Loucy (cell line): ENCODE data around the gene MYOM1.

ENCODE experiments used
- H2AFZ ChIP-seq: fragments of 200-600 bp; sonication (generic); 2 replicates; pipeline ENCODE4 v1.6.0; 2016; ENCODE audit warnings: antibody characterized with exemption, mild to moderate bottlenecking, low read length, moderate library complexity
- H3F3A ChIP-seq: fragments of 200-600 bp; 2 replicates; pipeline ENCODE4 v1.6.0; 2016; ENCODE audit warnings: antibody characterized with exemption, low read depth, mild to moderate bottlenecking
- H3K27me3 ChIP-seq: fragments of 200-600 bp; sonication (generic); 2 replicates; pipeline ENCODE4 v1.6.1; 2014; ENCODE audit warnings: low read length, mild to moderate bottlenecking; ENCODE audit not compliant: insufficient read depth, poor library complexity, severe bottlenecking
- H3K36me3 ChIP-seq: fragments of 200-600 bp; sonication (generic); 2 replicates; pipeline ENCODE4 v1.6.1; 2016; ENCODE audit warnings: low read length; ENCODE audit not compliant: insufficient read depth
- H3K4me1 ChIP-seq: fragments of 200-600 bp; sonication (generic); 2 replicates; pipeline ENCODE4 v1.5.1; 2014; ENCODE audit warnings: low read length, mild to moderate bottlenecking; ENCODE audit not compliant: insufficient read depth, poor library complexity, severe bottlenecking
- H3K4me2 ChIP-seq: fragments of 200-600 bp; sonication (generic); 2 replicates; pipeline ENCODE4 v1.6.0; 2014; ENCODE audit warnings: antibody characterized with exemption, low read length, low read depth, mild to moderate bottlenecking; ENCODE audit not compliant: poor library complexity, severe bottlenecking
- H3K4me3 ChIP-seq: fragments of 200-600 bp; sonication (generic); 2 replicates; pipeline ENCODE4 v1.5.1; 2014; ENCODE audit warnings: low read length, mild to moderate bottlenecking, mixed read lengths; ENCODE audit not compliant: poor library complexity, severe bottlenecking
- H3K79me2 ChIP-seq: fragments of 200-600 bp; sonication (generic); 2 replicates; pipeline ENCODE4 v1.6.1; 2014; ENCODE audit warnings: low read length; ENCODE audit not compliant: insufficient read depth
- H3K9ac ChIP-seq: fragments of 200-600 bp; sonication (generic); 2 replicates; pipeline ENCODE4 v1.6.0; 2014; ENCODE audit warnings: mild to moderate bottlenecking, low read depth, low read length, moderate library complexity; ENCODE audit not compliant: poor library complexity, severe bottlenecking
- H3K9me2 ChIP-seq: fragments of 200-600 bp; sonication (generic); replicated peaks from 2 replicates; pipeline ENCODE4 v1.6.1; 2016; ENCODE audit warnings: low read depth, low read length, mixed read lengths
- H3K9me3 ChIP-seq: fragments of 200-600 bp; sonication (generic); 2 replicates; pipeline ENCODE4 v1.6.1; 2014; ENCODE audit warnings: mild to moderate bottlenecking, antibody characterized with exemption, low read length, low read depth; ENCODE audit not compliant: insufficient read depth
- H4K20me1 ChIP-seq: fragments of 200-600 bp; sonication (generic); 2 replicates; pipeline ENCODE4 v1.6.0; 2014; ENCODE audit warnings: antibody characterized with exemption, low read length, mild to moderate bottlenecking; ENCODE audit not compliant: insufficient read depth, poor library complexity, severe bottlenecking
- EZH2phosphoT487 ChIP-seq: fragments of 200-600 bp; IDR thresholded peaks from 2 replicates; pipeline ENCODE4 v1.6.1; 2018; ENCODE audit warnings: antibody characterized with exemption, mild to moderate bottlenecking, moderate library complexity, borderline replicate concordance
- TF ChIP-seq, protein P1 (sequence below): fragments of 200-600 bp; sonication (generic); conservative IDR thresholded peaks from 2 replicates; pipeline ENCODE4 v1.5.1; 2014; ENCODE audit warnings: mild to moderate bottlenecking, antibody characterized with exemption, low read length

MYOM1 gene

GRCh38 chr18:3170441-3171161, 49.2 kb downstream of the MYOM1 start:
- Histone ChIP-seq H2AFZ (no peak overlapping the region), H3K4me2 (no peak overlapping the region), H3K9ac (no peak overlapping the region), H3K9me2 (no peaks in the 10 kb centered on the region), H3K36me3 (no peaks in the 10 kb centered on the region), H3K79me2 (no peaks in the 10 kb centered on the region), H3K9me3 (no peaks in the 10 kb centered on the region), H4K20me1 (no peaks in the 10 kb centered on the region), H3K4me3 (no peak overlapping the region), H3K27me3 (no peaks in the 10 kb centered on the region), H3F3A (no peaks in the 10 kb centered on the region), H3K4me1 (no peaks in the 10 kb centered on the region)
- no peak for TF ChIP-seq EZH2phosphoT487
- TF ChIP-seq, protein P1, sequence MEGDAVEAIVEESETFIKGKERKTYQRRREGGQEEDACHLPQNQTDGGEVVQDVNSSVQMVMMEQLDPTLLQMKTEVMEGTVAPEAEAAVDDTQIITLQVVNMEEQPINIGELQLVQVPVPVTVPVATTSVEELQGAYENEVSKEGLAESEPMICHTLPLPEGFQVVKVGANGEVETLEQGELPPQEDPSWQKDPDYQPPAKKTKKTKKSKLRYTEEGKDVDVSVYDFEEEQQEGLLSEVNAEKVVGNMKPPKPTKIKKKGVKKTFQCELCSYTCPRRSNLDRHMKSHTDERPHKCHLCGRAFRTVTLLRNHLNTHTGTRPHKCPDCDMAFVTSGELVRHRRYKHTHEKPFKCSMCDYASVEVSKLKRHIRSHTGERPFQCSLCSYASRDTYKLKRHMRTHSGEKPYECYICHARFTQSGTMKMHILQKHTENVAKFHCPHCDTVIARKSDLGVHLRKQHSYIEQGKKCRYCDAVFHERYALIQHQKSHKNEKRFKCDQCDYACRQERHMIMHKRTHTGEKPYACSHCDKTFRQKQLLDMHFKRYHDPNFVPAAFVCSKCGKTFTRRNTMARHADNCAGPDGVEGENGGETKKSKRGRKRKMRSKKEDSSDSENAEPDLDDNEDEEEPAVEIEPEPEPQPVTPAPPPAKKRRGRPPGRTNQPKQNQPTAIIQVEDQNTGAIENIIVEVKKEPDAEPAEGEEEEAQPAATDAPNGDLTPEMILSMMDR: no peak

GRCh38 chr18:3164381-3164780, 55.4 kb downstream of the MYOM1 start:
- H3K36me3 ChIP-seq: no peaks in the 10 kb centered on the region
- no peaks in the 10 kb centered on the region for H3K27me3 ChIP-seq
- no peaks in the 10 kb centered on the region for H3K4me1 ChIP-seq
- no peaks in the 10 kb centered on the region for H3K79me2 ChIP-seq
- no peak overlapping the region for H3K4me2 ChIP-seq
- no peak overlapping the region for H3K9ac ChIP-seq
- no peaks in the 10 kb centered on the region for H3K9me2 ChIP-seq
- H2AFZ ChIP-seq: no peak overlapping the region
- no peak overlapping the region for H3K4me3 ChIP-seq
- TF ChIP-seq, protein P1: no peak
- no peak for TF ChIP-seq EZH2phosphoT487
- H4K20me1 ChIP-seq: no peaks in the 10 kb centered on the region
- no peaks in the 10 kb centered on the region for H3K9me3 ChIP-seq
- no peaks in the 10 kb centered on the region for H3F3A ChIP-seq

- H3K27me3 ChIP-seq: no peaks in the 10 kb centered on the region
- H3K9ac ChIP-seq: no peak overlapping the region
- no peaks in the 10 kb centered on the region for H3F3A ChIP-seq
- H3K4me1 ChIP-seq: no peaks in the 10 kb centered on the region
- no peaks in the 10 kb centered on the region for H3K9me2 ChIP-seq
- TF ChIP-seq EZH2phosphoT487: no peak
- TF ChIP-seq, protein P1: no peak
- H3K36me3 ChIP-seq: no peaks in the 10 kb centered on the region
- H3K79me2 ChIP-seq: no peaks in the 10 kb centered on the region
- no peaks in the 10 kb centered on the region for H4K20me1 ChIP-seq
- no peaks in the 10 kb centered on the region for H3K9me3 ChIP-seq
- H3K4me3 ChIP-seq: no peak overlapping the region
- no peak overlapping the region for H2AFZ ChIP-seq
- H3K4me2 ChIP-seq: no peak overlapping the region
These were observed 55.8 kb downstream of the MYOM1 start for GRCh38 chr18:3163968-3164367.
